ENCODE results near the gene MON1B.

DNA sequence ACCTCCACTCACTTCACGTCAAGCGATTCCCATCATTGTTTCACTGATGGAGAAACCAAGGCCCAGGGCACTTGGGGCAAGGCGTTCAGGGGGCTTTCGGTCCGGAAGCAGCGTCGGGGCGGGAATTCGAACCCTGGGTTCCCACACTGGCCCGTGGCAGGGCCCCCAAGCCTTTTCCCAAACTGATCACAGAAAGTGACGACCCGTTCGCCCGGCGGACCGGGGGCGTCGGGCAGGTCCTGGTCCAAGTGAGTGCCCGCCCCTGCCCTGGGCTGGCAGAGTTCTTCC, 856 bp upstream of the MON1B start:
- TF ChIP-seq, protein P1, sequence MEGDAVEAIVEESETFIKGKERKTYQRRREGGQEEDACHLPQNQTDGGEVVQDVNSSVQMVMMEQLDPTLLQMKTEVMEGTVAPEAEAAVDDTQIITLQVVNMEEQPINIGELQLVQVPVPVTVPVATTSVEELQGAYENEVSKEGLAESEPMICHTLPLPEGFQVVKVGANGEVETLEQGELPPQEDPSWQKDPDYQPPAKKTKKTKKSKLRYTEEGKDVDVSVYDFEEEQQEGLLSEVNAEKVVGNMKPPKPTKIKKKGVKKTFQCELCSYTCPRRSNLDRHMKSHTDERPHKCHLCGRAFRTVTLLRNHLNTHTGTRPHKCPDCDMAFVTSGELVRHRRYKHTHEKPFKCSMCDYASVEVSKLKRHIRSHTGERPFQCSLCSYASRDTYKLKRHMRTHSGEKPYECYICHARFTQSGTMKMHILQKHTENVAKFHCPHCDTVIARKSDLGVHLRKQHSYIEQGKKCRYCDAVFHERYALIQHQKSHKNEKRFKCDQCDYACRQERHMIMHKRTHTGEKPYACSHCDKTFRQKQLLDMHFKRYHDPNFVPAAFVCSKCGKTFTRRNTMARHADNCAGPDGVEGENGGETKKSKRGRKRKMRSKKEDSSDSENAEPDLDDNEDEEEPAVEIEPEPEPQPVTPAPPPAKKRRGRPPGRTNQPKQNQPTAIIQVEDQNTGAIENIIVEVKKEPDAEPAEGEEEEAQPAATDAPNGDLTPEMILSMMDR (IDR thresholded peaks at IDR 0.05; ENCODE audit: control extremely low read depth in 1 of 3, insufficient read depth in 1 of 3, low read depth in 1 of 3, low read length in 3 of 3), result no peak
- TF ChIP-seq RFX5 (IDR thresholded peaks at IDR 0.05; ENCODE audit: borderline replicate concordance, low read depth, low read length) (no peak), TCF12 (IDR thresholded peaks at IDR 0.05; ENCODE audit: low read depth, low read length) (no peak), ZNF274 (IDR thresholded peaks at IDR 0.05; ENCODE audit: borderline replicate concordance, extremely low read depth, low read length) (no peak), TEAD4 (IDR thresholded peaks at IDR 0.05; ENCODE audit: low read depth, low read length) (no peak), MAX (IDR thresholded peaks at IDR 0.05) (no peak), SIRT6 (IDR thresholded peaks at IDR 0.05; ENCODE audit: low read length) (no peak), EZH2 (IDR thresholded peaks at IDR 0.05; ENCODE audit: low read depth, low read length, severe bottlenecking) (no peak), POLR2A (IDR thresholded peaks at IDR 0.05; ENCODE audit: control extremely low read depth in 1 of 2, low read depth in 2 of 2, low read length in 2 of 2) (no peak), POLR2AphosphoS5 (IDR thresholded peaks at IDR 0.05; ENCODE audit: low read depth, low read length) (no peak)
